Activated CD8-positive, alpha-beta memory T cell treated with anti-CD3 and anti-CD28 coated beads for 1 hour (primary cell): ENCODE measurements around the gene DNAJC30.

Source experiments
- DNase-seq, 2 donors: peaks; one replicate each; pipeline ENCODE4 v3.0.0-alpha.2; 2020; ENCODE audit warnings: low read depth in 1 of 2; ENCODE audit errors: extremely low read depth in 1 of 2

DNAJC30 gene

DNA sequence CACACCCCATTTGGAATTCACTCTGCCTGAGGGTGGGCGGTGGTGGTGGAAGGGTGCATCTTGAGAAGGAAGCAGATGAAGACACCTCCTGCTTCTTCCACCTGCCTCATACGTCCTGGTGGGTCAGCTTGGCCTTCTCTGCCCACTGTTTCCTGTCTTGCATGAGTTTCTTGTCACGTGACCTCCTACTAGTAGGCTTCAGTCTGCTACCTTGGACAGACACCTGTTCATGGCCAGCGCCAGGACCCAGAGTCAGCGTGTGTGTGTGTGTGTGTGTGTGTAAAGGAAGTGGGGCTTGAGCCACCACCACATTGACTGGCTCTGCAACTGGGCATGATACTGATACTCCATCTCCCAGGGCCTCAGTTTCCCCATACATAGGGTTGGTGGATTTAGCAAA is 32.7 kb downstream of the DNAJC30 start:
- no peak for DNase-seq

DNA sequence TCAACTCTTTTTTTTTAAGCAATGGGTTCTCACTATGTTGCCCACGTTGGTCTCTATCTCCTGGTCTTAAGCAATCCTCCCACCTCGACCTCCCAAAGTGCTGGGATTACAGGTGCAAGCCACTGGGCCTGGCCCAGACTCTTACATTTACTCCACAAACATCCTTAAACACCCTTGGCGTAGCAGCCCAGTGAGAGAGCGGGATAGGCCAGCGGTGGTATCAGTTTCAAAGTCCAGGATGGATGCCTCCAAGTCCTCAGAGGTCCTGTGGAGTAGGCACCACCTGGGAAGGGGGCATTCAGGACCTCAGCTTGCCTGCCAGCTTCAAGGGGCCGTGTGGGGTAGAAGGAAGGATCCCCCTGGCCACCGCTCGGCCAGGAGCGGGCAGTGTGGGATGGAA is 33.7 kb downstream of the DNAJC30 start:
- no peak for DNase-seq

DNA sequence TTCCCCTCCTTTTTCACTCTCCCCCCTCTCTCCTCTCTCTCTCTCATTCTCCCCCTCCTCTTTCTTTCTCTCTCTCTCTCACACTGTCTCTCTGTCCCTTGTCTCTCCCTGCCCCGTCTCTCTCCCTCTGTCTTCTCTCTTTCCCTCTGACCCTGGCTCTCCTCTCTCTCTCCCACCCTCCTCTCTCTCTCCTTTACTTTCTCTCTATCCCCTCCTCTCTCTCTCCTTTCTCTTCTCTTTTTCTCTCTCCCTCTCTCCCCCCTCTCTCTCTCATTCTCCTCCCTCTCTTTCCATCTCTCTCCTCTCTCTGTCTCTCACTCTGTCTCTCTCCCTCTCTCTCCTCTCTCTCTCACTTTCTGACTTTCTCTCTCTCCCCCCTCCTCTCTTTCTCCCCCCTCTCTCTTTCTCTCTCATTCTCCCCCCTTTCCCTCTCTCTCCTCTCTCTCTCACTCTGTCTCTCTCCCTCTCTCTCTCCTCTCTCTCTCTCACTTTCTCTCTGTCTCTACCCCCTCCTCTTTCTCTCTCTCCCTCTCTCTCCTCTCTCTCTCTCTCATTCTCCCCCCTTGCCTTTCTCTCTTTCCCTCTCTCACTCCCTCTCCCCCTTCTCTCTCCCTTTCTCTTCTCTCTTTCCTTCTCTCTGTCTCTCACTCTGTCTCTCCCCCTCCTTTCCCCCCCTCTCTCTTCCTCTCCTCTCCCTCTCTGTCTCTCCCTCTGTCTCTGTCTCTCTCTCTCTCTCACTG is 34.5 kb downstream of the DNAJC30 start:
- no peak for DNase-seq

DNA sequence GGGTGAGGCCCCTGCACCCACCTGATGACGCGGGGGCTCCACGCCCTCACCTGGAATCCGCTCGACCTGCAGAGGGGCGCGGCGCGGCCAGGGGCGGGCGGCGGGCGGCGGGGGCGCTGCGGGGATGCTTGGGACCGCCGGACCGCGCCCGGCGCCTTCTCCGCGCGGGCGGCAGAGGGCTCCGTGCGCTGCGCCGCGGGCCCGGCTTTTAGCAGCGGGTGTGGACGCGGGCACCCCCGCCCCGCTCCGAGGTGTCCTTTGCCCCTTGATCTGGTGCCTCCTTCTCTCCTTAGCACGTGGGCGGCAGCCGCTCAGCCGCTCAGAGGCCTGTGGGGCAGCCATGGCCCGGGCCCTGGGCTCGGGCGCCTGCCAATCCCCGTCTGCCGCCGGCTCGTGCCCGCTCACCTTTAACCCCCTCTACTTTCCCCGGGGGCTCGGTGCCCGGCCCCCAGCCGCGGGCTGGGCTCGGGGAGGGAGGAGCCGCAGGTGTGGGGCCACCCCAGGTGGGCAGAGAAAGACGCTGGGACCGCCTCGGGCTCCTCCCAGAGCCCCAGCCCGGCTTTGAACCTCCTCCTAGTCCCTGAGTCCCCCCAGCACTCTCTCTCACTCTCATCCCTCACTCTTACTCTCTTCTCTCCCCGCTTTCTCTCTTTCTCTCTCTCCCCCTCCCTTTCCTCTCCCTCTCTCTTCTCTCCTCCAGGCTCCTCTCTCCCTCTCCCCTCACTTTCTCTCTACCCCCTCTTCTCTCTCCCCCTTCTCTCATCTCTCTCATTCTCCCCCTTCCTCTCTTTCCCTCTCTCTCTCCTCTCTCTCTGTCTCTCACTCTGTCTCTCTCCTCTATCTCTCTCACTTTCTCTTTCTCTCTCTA is 35.3 kb downstream of the DNAJC30 start:
- no peak for DNase-seq

DNA sequence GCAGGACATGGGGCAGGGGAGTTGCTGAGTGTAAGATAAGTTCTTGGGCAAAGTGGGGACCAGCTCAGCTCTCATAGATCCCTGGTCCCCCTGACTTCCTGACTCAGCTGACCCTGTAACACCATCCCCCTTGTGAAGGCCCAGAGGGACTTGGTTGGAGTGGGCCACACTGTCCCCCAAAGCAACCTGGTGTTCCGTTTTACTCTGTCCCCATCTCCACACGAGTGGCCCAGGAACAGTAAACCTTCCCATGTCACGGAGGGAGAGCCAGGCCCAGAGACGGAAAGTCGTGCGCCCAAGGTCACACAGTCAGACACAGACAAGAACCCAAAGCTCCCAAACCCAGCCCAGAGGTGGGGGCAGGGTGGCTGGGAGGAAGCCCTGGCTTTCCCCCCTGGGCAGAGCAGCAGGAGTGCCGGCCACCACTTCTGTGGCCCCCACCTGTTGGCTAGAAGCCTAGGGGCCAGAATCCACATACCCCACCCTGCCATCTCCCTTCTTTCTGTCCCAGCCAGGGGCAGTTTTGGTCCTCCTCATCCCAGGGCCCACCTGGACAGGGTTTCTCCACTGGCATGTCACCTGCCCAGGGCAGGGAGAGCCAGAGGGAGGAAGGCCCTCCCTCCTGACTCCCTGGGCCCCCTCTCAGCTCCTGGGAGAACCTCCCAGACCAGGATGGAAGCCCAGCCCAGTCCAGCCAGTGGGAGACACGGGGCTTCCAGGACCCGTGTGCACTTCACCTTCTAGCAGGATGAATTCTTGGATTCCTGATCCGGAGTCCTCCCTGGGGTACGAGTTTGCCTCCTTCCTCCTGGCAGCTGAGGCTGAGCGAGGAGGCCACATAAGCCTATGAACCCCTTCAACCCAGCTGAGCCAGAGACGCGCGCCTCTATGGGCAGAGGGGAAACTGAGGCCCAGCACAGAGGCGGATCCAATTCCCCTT is 36.2 kb downstream of the DNAJC30 start:
- DNase-seq, result no peak

DNA sequence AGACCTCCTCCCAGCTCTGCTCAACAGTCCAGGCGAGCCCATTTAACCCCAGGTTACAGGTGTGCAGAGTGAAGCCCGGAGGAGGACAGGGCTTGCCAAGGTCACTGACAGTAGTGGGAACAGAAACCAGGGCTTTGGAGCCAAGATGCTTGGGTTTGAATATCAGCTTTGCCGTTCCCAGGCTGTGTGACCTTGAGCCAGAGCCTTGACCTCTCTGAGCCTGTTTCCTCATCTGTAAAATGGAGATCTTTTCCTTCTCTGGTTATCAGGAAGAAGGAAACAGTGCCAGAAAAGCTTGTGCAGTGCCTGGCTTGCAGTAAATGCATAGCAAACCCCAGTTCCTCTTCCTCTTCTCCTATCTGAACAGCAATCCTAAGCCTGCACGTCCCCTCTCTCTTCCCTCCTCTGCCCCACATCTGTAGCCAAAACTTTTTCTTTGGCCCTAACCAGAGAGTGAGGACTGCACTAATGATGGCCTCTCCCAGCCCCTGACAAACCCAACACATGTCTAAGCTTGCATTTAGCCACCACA is 37.5 kb downstream of the DNAJC30 start:
- DNase-seq, result no peak

DNA sequence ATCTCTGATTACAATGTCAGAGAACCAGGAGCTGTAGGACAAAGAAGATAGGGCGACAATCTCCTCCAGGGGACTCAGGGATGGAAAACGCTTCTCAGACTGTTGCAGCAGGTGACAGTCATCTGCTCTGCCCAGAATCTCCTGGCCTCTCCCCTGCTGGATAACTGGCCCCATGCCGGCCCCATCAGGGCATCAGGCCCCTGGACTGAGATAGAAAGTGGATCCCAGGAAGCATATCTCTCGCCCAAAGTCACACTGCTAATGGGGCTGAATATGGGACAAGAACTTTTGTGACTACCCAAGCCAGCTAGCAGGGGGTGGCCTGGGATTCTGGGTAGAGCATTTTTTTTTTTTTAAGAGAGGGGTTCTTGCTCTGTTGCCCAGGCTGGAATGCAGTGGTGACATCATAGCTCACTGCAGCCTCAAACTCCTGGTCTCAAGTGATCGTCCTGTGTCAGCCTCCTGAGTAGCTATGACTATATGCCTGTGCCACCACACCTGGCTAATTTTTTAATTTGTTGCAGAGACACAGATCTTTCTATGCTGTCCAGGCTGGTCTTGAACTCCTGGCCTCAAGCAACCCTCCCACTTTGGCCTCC is 38.5 kb downstream of the DNAJC30 start:
- no peak for DNase-seq

DNA sequence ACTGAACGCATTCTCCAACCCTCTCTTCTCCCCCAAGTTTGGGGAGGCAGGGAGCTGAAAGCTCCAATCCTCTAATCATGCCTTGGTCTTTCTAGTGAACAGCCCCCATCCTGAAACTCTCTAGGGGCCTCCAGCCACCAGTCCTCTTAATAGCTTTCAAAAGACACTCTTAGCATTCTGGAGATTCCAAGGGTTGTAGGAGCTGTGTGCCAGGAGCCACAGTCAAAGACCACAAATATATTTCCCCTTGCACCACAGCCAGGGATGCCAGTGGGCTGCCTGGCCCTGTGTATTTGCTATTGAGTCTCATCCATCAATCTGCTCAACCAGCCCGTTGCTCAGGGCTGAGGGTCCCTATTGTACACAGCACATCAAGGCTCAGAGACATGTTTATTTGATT is 40.4 kb downstream of the DNAJC30 start:
- no peak for DNase-seq

DNA sequence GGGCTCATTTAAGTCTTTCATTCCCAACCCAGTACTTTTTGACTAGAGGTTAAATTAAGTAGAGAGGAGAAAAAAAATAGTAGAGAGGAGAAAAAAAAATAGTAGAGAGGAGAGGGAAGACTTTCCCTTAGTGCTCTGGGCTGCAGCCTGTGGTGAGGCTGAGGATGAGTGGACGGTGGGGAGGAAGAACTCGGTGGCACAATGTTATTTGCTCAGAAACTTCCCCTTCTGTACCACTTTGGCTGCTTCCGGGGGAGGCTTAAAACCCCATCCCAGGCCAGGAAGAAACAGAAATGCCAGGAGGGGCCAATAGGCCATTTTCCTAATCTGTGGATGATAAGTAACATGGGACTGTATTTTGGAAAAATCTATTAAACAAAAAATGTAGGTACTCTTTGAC is 44.3 kb downstream of the DNAJC30 start:
- no peak for DNase-seq

DNA sequence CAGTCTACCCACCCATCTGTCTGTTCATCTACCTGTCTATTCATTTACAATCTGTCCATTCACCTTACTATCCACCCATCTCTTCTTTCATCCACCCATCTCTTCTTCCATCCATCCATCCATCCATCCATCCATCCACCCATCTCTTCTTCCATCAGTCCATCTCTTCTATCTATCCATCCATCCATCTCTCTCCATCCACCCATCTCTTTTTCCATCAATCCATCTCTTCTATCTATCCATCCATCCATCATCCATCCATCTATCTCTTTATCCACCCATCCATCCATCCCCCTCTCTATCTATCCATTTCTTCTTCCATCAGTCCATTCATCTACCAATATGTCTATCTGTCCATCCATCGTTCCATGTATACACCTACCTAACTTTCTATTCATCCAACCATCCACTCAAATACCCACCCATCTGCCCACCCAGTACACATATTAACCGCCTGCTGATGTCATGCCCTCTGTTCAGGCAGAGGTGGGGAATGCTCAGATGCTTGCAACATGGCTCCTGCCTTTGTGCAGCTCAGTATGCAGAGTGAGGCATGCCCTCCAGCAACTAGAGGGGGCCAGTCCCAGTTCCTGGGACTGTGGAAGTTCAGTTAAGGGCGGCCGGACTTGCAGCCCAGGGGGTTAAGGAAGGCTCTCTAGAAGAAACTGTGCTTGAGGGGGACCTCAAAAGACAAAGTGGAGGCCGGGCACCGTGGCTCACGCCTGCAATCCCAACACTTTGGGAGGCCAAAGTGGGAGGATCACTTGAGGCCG is 47.6 kb downstream of the DNAJC30 start:
- no peak for DNase-seq

DNA sequence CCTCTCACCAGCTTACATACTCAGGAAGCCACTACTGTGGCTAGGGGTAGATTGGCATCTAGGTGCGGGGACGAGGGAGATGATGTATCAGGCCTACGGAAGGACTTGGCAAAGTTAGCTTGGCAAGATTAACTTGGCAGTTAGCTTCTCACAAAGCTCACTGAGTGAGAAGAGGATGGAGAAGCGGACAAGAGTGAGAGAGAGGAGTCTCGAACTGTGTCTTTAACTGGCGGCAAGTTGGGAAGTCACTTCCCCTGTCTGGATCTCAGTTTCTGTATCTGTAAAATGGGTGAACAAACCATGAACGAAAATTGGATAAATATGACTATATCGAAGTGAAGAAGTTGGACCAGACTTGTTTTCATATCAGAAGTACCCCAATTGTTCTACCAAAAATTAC is 49.4 kb downstream of the DNAJC30 start:
- no peak for DNase-seq

DNA sequence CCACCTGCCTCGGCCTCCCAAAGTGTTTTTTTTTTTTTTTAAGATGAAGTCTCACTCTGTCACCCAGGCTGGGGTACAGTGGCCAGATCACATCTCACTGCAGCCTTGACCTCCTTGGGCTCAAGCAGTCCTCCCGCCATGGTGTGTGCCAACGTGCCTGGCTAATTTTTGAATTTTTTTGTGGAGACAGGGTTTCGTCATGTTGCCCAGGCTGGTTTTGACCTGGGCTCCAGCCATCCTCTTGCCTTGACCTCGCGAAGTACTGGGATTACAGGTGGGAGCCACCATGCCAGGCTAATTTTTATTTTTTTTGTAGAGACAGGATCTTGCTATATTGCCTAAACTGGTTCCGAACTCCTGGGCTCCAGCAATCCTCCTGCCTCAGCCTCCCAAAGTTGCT is 49.9 kb downstream of the DNAJC30 start:
- no peak for DNase-seq

DNA sequence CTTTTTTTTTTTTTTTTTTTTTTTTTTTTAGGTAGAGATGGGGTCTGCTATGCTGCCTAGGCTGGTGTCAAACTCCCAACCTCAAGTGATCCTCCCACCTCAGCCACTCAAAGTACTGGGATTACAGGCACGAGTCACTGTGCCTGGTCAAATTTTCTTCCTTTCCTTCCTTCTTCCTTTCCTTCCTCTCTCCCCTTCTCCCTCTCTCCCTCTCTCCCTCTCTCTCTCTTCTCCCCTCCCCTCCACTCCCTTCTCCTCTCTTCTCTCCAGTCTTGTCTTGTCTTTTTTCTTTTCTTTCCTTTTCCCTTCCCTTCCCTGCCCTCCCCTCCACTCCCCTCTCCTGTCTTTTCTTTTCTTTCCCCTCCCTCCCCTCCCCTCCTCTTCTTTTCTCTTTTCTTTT is 51.7 kb downstream of the DNAJC30 start:
- DNase-seq, result no peak
